Esophagus muscularis mucosa (tissue), 4 donors: ENCODE data around the gene RGPD3. TPM values are rescaled to one million over a fixed set of nuclear protein-coding genes. Genes with fewer than 3 reads are reported as not detected.

Source experiments
- DNase-seq: peaks from one replicate; pipeline ENCODE4 v3.0.0-alpha.2; 2017; ENCODE audit errors: extremely low spot score
- H3K27ac ChIP-seq, 4 donors: fragments of 200-600 bp; sonication (generic); replicated peaks in 1 of 4; 1 replicate in 3 of 4; 2 replicates in 1 of 4; pipeline ENCODE4 v1.5.1; 2016 to 2019; ENCODE audit warnings: mild to moderate bottlenecking in 1 of 4
- H3K27me3 ChIP-seq, 4 donors: fragments of 200-600 bp; sonication (generic); one replicate each; pipeline versions ENCODE4 v1.5.1 to v1.6.0; 2016 to 2019
- H3K36me3 ChIP-seq, 4 donors: fragments of 200-600 bp; sonication (generic); one replicate each; pipeline ENCODE4 v1.5.1; 2016 to 2019
- H3K4me1 ChIP-seq, 4 donors: fragments of 200-600 bp; sonication (generic); one replicate each; pipeline ENCODE4 v1.5.1; 2016 to 2019
- H3K4me3 ChIP-seq, 4 donors: fragments of 200-600 bp; sonication (generic); 1 replicate in 2 of 4; 2 replicates in 2 of 4; pipeline ENCODE4 v1.5.1; 2016 to 2019; ENCODE audit warnings: mild to moderate bottlenecking in 4 of 4, moderate library complexity in 1 of 4
- H3K9me3 ChIP-seq, 4 donors: fragments of 200-600 bp; sonication (generic); 1 replicate in 3 of 4; 2 replicates in 1 of 4; pipeline ENCODE4 v1.5.1; 2016 to 2019
- EP300 ChIP-seq: sonication (generic); formaldehyde crosslinking; IDR thresholded peaks from one replicate; pipeline ENCODE4 v1.6.1; 2017; ENCODE audit warnings: antibody characterized with exemption
- POLR2A ChIP-seq: fragments of 450-650 bp; IDR thresholded peaks from one replicate; pipeline ENCODE4 v1.6.1; 2017; ENCODE audit warnings: antibody characterized with exemption, moderate library complexity, mild to moderate bottlenecking, low read depth
- POLR2AphosphoS5 ChIP-seq, 2 donors: sonication (generic); formaldehyde crosslinking; IDR thresholded peaks; one replicate each; pipeline ENCODE4 v1.6.1; 2017; ENCODE audit warnings: antibody characterized with exemption in 2 of 2
- WGBS: methylation state at CpG from one replicate; pipeline ENCODE4 v1.1.5; 2018; 5-methylcytosine and 5-hydroxymethylcytosine counted together
- intact Hi-C: fragments of 100-400 bp; cut with DNase I; formaldehyde crosslinking; loops from one replicate; pipeline ENCODE4 v1.15.1; 2023
- total RNA-seq, 4 donors: library from RNA; depleted of rRNA; stranded (reverse); fragments of >200 nt; gene quantifications; one replicate each; pipeline versions ENCODE4 v1.1.0 to v1.2.1, GENCODE V29; 2016
- TF ChIP-seq, protein P1 (sequence below), 3 experiments: fragments of 200-600 bp in 2 of 3; fragments of 450-650 bp in 1 of 3; sonication (generic) in 2 of 3; IDR thresholded peaks; one replicate each; pipeline ENCODE4 v1.5.1; 2017 to 2019; ENCODE audit warnings: antibody characterized with exemption in 3 of 3, mild to moderate bottlenecking in 2 of 3, moderate library complexity in 1 of 3

RGPD3 gene
- total RNA-seq, 4 donors from 2014 or later = 0.33 to 0.46 (median 0.43) TPM

- intact Hi-C loops = no loop called here
- 91% methylated on average over 7 of the region's 7 CpGs for WGBS
- H3K27me3 ChIP-seq = no peaks in the 10 kb centered on the region
- DNase-seq = no peak
- H3K36me3 ChIP-seq = no peaks in the 10 kb centered on the region
- H3K9me3 ChIP-seq = no peaks in the 10 kb centered on the region
- no peak for TF ChIP-seq POLR2AphosphoS5 (IDR thresholded peaks at IDR 0.05)
- TF ChIP-seq EP300 = no peak
- TF ChIP-seq, protein P1, sequence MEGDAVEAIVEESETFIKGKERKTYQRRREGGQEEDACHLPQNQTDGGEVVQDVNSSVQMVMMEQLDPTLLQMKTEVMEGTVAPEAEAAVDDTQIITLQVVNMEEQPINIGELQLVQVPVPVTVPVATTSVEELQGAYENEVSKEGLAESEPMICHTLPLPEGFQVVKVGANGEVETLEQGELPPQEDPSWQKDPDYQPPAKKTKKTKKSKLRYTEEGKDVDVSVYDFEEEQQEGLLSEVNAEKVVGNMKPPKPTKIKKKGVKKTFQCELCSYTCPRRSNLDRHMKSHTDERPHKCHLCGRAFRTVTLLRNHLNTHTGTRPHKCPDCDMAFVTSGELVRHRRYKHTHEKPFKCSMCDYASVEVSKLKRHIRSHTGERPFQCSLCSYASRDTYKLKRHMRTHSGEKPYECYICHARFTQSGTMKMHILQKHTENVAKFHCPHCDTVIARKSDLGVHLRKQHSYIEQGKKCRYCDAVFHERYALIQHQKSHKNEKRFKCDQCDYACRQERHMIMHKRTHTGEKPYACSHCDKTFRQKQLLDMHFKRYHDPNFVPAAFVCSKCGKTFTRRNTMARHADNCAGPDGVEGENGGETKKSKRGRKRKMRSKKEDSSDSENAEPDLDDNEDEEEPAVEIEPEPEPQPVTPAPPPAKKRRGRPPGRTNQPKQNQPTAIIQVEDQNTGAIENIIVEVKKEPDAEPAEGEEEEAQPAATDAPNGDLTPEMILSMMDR (IDR thresholded peaks at IDR 0.05) = no peak
- TF ChIP-seq POLR2A = no peak
- no peaks in the 10 kb centered on the region for H3K4me1 ChIP-seq
- H3K27ac ChIP-seq = no peak overlapping the region
- H3K4me3 ChIP-seq = no peak overlapping the region
These were observed 108.7 kb downstream of the RGPD3 start for GRCh38 chr2:106359512-106359911.

DNA sequence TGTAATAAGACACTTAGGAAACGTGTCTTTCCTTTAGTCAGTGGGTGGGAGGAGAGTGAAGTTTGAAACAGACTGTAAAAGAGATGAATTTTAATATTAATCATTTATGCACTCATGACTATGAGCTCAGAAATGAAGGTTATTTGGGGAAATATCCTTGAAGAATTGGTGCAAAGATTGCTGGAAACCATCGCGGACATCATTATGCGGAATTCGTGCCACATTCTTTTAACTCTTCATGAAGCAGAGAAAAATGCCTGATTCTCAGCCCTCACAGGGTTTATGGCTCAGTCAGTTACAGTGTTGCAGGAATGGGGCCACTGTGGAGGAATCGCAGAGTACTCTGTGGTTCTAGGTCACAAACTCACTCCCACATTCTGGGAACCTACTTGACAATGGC lies 109.7 kb downstream of the RGPD3 start:
- no peaks in the 10 kb centered on the region for H3K36me3 ChIP-seq
- DNase-seq = no peak
- H3K27ac ChIP-seq = no peak overlapping the region
- H3K4me3 ChIP-seq = no peak overlapping the region
- no peaks in the 10 kb centered on the region for H3K4me1 ChIP-seq
- no peaks in the 10 kb centered on the region for H3K9me3 ChIP-seq
- 43% methylated on average over 6 of the region's 6 CpGs for WGBS
- TF ChIP-seq, protein P1 (IDR thresholded peaks at IDR 0.05) = no peak
- TF ChIP-seq POLR2AphosphoS5 (IDR thresholded peaks at IDR 0.05) (no peak), POLR2A (no peak), EP300 (no peak)
- no peaks in the 10 kb centered on the region for H3K27me3 ChIP-seq
- intact Hi-C loops = no loop called here

- intact Hi-C loops = no loop called here
- no peak overlapping the region for H3K4me3 ChIP-seq
- TF ChIP-seq EP300 = no peak
- TF ChIP-seq POLR2AphosphoS5 (IDR thresholded peaks at IDR 0.05) = no peak
- no peak for TF ChIP-seq POLR2A
- TF ChIP-seq, protein P1 (IDR thresholded peaks at IDR 0.05) = no peak
- no peak for DNase-seq
- H3K27me3 ChIP-seq = no peaks in the 10 kb centered on the region
- H3K27ac ChIP-seq = no peak overlapping the region
- WGBS = 71% methylated on average over 5 of the region's 5 CpGs
- no peaks in the 10 kb centered on the region for H3K36me3 ChIP-seq
- H3K4me1 ChIP-seq = no peaks in the 10 kb centered on the region
- H3K9me3 ChIP-seq = no peaks in the 10 kb centered on the region
These were observed 110.1 kb downstream of the RGPD3 start for GRCh38 chr2:106358081-106358480.

DNA sequence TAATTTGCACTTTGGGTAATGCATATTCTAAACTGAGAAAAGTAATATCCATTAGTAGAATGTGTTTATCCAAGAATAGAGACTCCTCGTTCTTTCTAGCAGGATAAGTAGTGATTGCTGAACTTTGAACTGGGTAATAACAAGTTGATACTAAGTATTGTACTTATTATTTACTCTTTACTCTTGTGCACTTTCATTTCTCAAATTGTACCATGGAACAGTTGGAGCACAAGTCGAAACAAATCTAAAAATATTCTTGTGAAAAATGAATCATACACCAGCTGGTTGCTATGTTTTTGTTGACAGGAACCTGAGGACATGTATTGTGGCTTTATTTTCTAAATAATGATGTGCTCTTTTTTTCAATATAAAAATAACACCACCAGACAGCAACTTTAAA lies 111.9 kb downstream of the RGPD3 start:
- Histone ChIP-seq H3K27ac (no peak overlapping the region), H3K4me1 (no peaks in the 10 kb centered on the region), H3K36me3 (no peaks in the 10 kb centered on the region), H3K9me3 (no peaks in the 10 kb centered on the region), H3K27me3 (no peaks in the 10 kb centered on the region), H3K4me3 (no peak overlapping the region)
- DNase-seq = no peak
- WGBS = 33% methylated on average over 2 of the region's 2 CpGs
- TF ChIP-seq POLR2AphosphoS5 (IDR thresholded peaks at IDR 0.05) = no peak
- TF ChIP-seq EP300 = no peak
- intact Hi-C loops = no loop called here

DNA sequence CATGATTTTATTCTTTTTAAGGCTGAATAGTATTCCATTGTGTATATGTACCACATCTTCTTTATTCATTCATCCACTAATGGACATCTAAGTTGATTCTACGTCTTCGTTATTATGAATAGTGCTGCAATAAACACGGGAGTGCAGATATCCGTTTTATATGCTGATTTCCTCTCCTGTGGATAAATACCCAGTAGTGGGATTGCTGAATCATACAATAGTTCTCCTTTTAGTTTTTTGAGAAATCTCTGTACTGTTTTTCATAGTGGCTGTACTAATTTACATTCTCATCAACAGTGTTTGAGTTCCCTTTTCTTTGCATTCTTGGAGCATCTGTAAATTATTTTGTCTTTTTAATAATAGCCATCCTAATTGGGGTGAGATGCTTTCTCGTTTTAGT lies 114.5 kb downstream of the RGPD3 start:
- DNase-seq = no peak
- no peak overlapping the region for H3K27ac ChIP-seq
- intact Hi-C loops = no loop called here
- no peak overlapping the region for H3K4me3 ChIP-seq
- 79% methylated on average over 5 of the region's 5 CpGs for WGBS
- no peaks in the 10 kb centered on the region for H3K36me3 ChIP-seq
- H3K9me3 ChIP-seq = no peaks in the 10 kb centered on the region
- H3K27me3 ChIP-seq = no peaks in the 10 kb centered on the region
- no peaks in the 10 kb centered on the region for H3K4me1 ChIP-seq
- TF ChIP-seq POLR2AphosphoS5 (IDR thresholded peaks at IDR 0.05) (no peak), POLR2A (no peak), EP300 (no peak)
- TF ChIP-seq, protein P1 (IDR thresholded peaks at IDR 0.05) = no peak
